ENCODE data around the gene CDH11.

DNA sequence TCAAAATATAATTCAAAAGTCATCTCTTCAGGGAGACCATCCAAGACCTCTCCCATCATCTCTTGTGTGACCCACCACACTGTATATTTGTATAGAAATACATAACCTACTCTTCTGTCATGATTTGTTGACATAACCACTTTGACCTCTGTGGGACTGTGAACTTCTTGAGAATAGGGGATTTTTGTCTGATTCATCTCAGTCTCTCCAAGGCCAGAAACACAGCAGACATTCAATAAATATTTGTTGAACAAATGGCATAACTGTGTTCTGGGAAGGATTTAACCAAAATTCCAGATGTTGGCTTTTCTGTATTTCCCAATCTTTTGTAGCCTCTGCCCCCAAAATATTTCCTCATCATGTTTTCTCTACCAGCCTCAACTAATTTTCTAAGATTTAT lies 169.7 kb downstream of the CDH11 start:
- TF ChIP-seq POLR2AphosphoS5 (IDR thresholded peaks at IDR 0.05; ENCODE audit: low read depth, low read length), result no peak
- TF ChIP-seq, protein P1, sequence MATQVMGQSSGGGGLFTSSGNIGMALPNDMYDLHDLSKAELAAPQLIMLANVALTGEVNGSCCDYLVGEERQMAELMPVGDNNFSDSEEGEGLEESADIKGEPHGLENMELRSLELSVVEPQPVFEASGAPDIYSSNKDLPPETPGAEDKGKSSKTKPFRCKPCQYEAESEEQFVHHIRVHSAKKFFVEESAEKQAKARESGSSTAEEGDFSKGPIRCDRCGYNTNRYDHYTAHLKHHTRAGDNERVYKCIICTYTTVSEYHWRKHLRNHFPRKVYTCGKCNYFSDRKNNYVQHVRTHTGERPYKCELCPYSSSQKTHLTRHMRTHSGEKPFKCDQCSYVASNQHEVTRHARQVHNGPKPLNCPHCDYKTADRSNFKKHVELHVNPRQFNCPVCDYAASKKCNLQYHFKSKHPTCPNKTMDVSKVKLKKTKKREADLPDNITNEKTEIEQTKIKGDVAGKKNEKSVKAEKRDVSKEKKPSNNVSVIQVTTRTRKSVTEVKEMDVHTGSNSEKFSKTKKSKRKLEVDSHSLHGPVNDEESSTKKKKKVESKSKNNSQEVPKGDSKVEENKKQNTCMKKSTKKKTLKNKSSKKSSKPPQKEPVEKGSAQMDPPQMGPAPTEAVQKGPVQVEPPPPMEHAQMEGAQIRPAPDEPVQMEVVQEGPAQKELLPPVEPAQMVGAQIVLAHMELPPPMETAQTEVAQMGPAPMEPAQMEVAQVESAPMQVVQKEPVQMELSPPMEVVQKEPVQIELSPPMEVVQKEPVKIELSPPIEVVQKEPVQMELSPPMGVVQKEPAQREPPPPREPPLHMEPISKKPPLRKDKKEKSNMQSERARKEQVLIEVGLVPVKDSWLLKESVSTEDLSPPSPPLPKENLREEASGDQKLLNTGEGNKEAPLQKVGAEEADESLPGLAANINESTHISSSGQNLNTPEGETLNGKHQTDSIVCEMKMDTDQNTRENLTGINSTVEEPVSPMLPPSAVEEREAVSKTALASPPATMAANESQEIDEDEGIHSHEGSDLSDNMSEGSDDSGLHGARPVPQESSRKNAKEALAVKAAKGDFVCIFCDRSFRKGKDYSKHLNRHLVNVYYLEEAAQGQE (IDR thresholded peaks at IDR 0.05; ENCODE audit: insufficient read depth in 1 of 2, low read depth in 2 of 2, low read length in 2 of 2), result no peak

Data from PFSK-1 (cell line).